Caco-2 (cell line): ENCODE data around the gene SPRR2F. TPM values are rescaled to one million over a fixed set of nuclear protein-coding genes. Genes with fewer than 3 reads are reported as not detected.
"Not testable (repeated sequence)": the region's sequence is repeated elsewhere in the genome, so short reads cannot be mapped to it uniquely, and the experiment has no call there.

Experiments
- BruUV-seq: library from RNA; stranded (reverse); fragments of 400-500 nt; replicated peaks from 2 replicates; lab custom pipeline; 2021; lab: Mats Ljungman, UMichigan
- CTCF ChIA-PET: fragments of 300-600 bp; sonication (Branson Sonifier 250); formaldehyde crosslinking; loops from one replicate; lab custom pipeline; 2022; ENCODE audit warnings: antibody characterized with exemption; lab: Charles Lee
- POLR2A ChIA-PET: fragments of 300-600 bp; sonication (Branson Sonifier 250); formaldehyde crosslinking; loops from one replicate; lab custom pipeline; 2022; ENCODE audit warnings: antibody characterized with exemption; lab: Charles Lee
- DNase-seq, 2 experiments: peaks; one replicate each; pipeline versions ENCODE4 v3.0.0 to v3.0.0-alpha.2; 2020 to 2022
- H3K27me3 ChIP-seq: replicated peaks from 2 replicates; pipeline ENCODE4 v1.6.0; 2011; ENCODE audit warnings: low read length; ENCODE audit not compliant: control insufficient read depth, insufficient read depth
- H3K36me3 ChIP-seq: 2 replicates; pipeline ENCODE4 v1.5.1; 2011; ENCODE audit warnings: low read length; ENCODE audit not compliant: control insufficient read depth, insufficient read depth
- H3K4me1 ChIP-seq: fragments of 250-450 bp; sonication (Bioruptor Pico); 2 replicates; pipeline ENCODE4 v1.5.1; 2020; ENCODE audit warnings: mild to moderate bottlenecking
- H3K4me3 ChIP-seq: 2 replicates; pipeline ENCODE4 v1.5.1; 2011; ENCODE audit warnings: low read depth, mild to moderate bottlenecking, control low read depth, low read length
- H3K9me3 ChIP-seq: fragments of 250-450 bp; sonication (Bioruptor Pico); 2 replicates; pipeline ENCODE4 v1.5.1; 2020; ENCODE audit warnings: mild to moderate bottlenecking, moderate library complexity
- H3K27ac Mint-ChIP-seq: one replicate; pipeline ENCODE4 v1.8.0; 2022; ENCODE audit warnings: mixed read lengths; ENCODE audit not compliant: unreplicated experiment
- H3K27me3 Mint-ChIP-seq: one replicate; pipeline ENCODE4 v1.8.0; 2022; ENCODE audit warnings: mixed read lengths; ENCODE audit not compliant: insufficient read depth, unreplicated experiment
- H3K36me3 Mint-ChIP-seq: one replicate; pipeline ENCODE4 v1.8.0; 2022; ENCODE audit warnings: mild to moderate bottlenecking, mixed read lengths; ENCODE audit not compliant: insufficient read depth, unreplicated experiment
- H3K4me1 Mint-ChIP-seq: one replicate; pipeline ENCODE4 v1.8.0; 2022; ENCODE audit warnings: low read depth, mixed read lengths; ENCODE audit not compliant: unreplicated experiment
- H3K4me3 Mint-ChIP-seq: one replicate; pipeline ENCODE4 v1.8.0; 2022; ENCODE audit warnings: mild to moderate bottlenecking, moderate library complexity, mixed read lengths; ENCODE audit not compliant: unreplicated experiment
- H3K9me3 Mint-ChIP-seq: one replicate; pipeline ENCODE4 v1.8.0; 2022; ENCODE audit warnings: mixed read lengths; ENCODE audit not compliant: unreplicated experiment
- CTCF ChIP-seq, 2 experiments: fragments of 200-600 bp in 1 of 2; IDR thresholded peaks; 1 replicate in 1 of 2; 2 replicates in 1 of 2; pipeline versions ENCODE4 v1.5.1 to v1.8.0; 2011 to 2022; ENCODE audit warnings: antibody characterized with exemption in 1 of 2, control low read depth in 1 of 2, inconsistent platforms in 1 of 2, low read depth in 1 of 2, low read length in 1 of 2, mild to moderate bottlenecking in 1 of 2, moderate library complexity in 1 of 2; ENCODE audit not compliant: insufficient read depth in 1 of 2, severe bottlenecking in 1 of 2, unreplicated experiment in 1 of 2
- intact Hi-C: fragments of 100-400 bp; cut with micrococcal nuclease; formaldehyde crosslinking; loops from one replicate; pipeline ENCODE4 v1.10.0; 2022; ENCODE audit not compliant: unreplicated experiment
- total RNA-seq: library from RNA; stranded (reverse); gene quantifications from 2 replicates; pipeline ENCODE4 v1.2.3, GENCODE V29; 2022

Gene SPRR2F
- total RNA-seq, 1 experiment from 2014 or later, result not detected

- no peaks in the 10 kb centered on the region for H3K36me3 Mint-ChIP-seq
- no peaks in the 10 kb centered on the region for H3K27me3 ChIP-seq
- H3K9me3 Mint-ChIP-seq, result no peaks in the 10 kb centered on the region
- intact Hi-C loops, result no loop called here
- H3K4me3 Mint-ChIP-seq, result no peak overlapping the region
- DNase-seq, result no peak
- BruUV-seq, result no TSS peak
- POLR2A ChIA-PET, result no interaction called here
- H3K9me3 ChIP-seq, result 0 out of 2 replicates have a peak, but pooled peaks cover 3% of the 10 kb centered on the region
- no peak overlapping the region for H3K4me3 ChIP-seq
- no peak for TF ChIP-seq CTCF (IDR thresholded peaks at IDR 0.05; ENCODE audit: insufficient read depth in 1 of 2, low read depth in 1 of 2, low read length in 1 of 2, severe bottlenecking in 1 of 2, unreplicated experiment in 1 of 2)
- no peaks in the 10 kb centered on the region for H3K36me3 ChIP-seq
- no peaks in the 10 kb centered on the region for H3K4me1 ChIP-seq
- CTCF ChIA-PET, result no interaction called here
- no peak overlapping the region for H3K27ac Mint-ChIP-seq
- no peaks in the 10 kb centered on the region for H3K4me1 Mint-ChIP-seq
- peaks cover 33% of the 10 kb centered on the region for H3K27me3 Mint-ChIP-seq
Observed at GRCh38 chr1:153133743-153134142, 20.4 kb upstream of the SPRR2F start.

- no peaks in the 10 kb centered on the region for H3K9me3 Mint-ChIP-seq
- POLR2A ChIA-PET, result no interaction called here
Observed at GRCh38 chr1:153133267-153133666, 20.0 kb upstream of the SPRR2F start.

GRCh38 chr1:153128688-153129087 is 15.4 kb upstream of the SPRR2F start:
- BruUV-seq, H3K4me3 Mint-ChIP-seq, CTCF ChIA-PET, H3K27me3 ChIP-seq, DNase-seq, H3K4me3 ChIP-seq, H3K36me3 Mint-ChIP-seq, H3K4me1 ChIP-seq, POLR2A ChIA-PET, H3K36me3 ChIP-seq, H3K4me1 Mint-ChIP-seq, H3K9me3 ChIP-seq, H3K27ac Mint-ChIP-seq, intact Hi-C loops: not testable (repeated sequence)
- Mint-ChIP-seq H3K27me3 (peaks cover 13% of the 10 kb centered on the region), H3K9me3 (peaks cover 12% of the 10 kb centered on the region)

More at GRCh38 chr1:153133267-153133666, 20.0 kb upstream of the SPRR2F start:
- DNase-seq, result no peak
- H3K36me3 Mint-ChIP-seq, result no peaks in the 10 kb centered on the region
- no peaks in the 10 kb centered on the region for H3K27me3 ChIP-seq
- H3K27me3 Mint-ChIP-seq, result peaks cover 33% of the 10 kb centered on the region
- no peak overlapping the region for H3K4me3 ChIP-seq
- no TSS peak for BruUV-seq
- CTCF ChIA-PET, result no interaction called here
- TF ChIP-seq CTCF (IDR thresholded peaks at IDR 0.05; ENCODE audit: insufficient read depth in 1 of 2, low read depth in 1 of 2, low read length in 1 of 2, severe bottlenecking in 1 of 2, unreplicated experiment in 1 of 2), result no peak
- H3K27ac Mint-ChIP-seq, result no peak overlapping the region
- H3K9me3 ChIP-seq, result 0 out of 2 replicates have a peak, but pooled peaks cover 3% of the 10 kb centered on the region
- no peak overlapping the region for H3K4me3 Mint-ChIP-seq
- H3K4me1 Mint-ChIP-seq, result no peaks in the 10 kb centered on the region
- intact Hi-C loops, result no loop called here
- no peaks in the 10 kb centered on the region for H3K36me3 ChIP-seq
- no peaks in the 10 kb centered on the region for H3K4me1 ChIP-seq

GRCh38 chr1:153127296-153127695 is 14.0 kb upstream of the SPRR2F start:
- intact Hi-C loops, result no loop called here
- ChIA-PET CTCF (no interaction called here), POLR2A (no interaction called here)
- no TSS peak for BruUV-seq
- no peak for DNase-seq
- H3K4me1 ChIP-seq, result no peaks in the 10 kb centered on the region
- 0 out of 2 replicates have a peak, but pooled peaks cover 3% of the 10 kb centered on the region for H3K9me3 ChIP-seq
- TF ChIP-seq CTCF (IDR thresholded peaks at IDR 0.05; ENCODE audit: insufficient read depth in 1 of 2, low read depth in 1 of 2, low read length in 1 of 2, severe bottlenecking in 1 of 2, unreplicated experiment in 1 of 2), result no peak
- no peaks in the 10 kb centered on the region for H3K36me3 ChIP-seq
- no peak overlapping the region for H3K4me3 ChIP-seq
- Mint-ChIP-seq H3K4me3 (no peak overlapping the region), H3K27ac (no peak overlapping the region), H3K9me3 (peaks cover 12% of the 10 kb centered on the region), H3K27me3 (peaks cover 13% of the 10 kb centered on the region), H3K36me3 (no peaks in the 10 kb centered on the region), H3K4me1 (no peaks in the 10 kb centered on the region)
- H3K27me3 ChIP-seq, result no peaks in the 10 kb centered on the region
